Activated CD4-positive, alpha-beta T cell treated with anti-CD3 and anti-CD28 coated beads for 48 hours (primary cell): ENCODE data around the gene SGPP1.
"Not testable (repeated sequence)": the region's sequence is repeated elsewhere in the genome, so short reads cannot be mapped to it uniquely, and the experiment has no call there.

Experiments used
- DNase-seq: peaks from one replicate; pipeline ENCODE4 v3.0.0-alpha.2; 2020

The SGPP1 gene

DNA sequence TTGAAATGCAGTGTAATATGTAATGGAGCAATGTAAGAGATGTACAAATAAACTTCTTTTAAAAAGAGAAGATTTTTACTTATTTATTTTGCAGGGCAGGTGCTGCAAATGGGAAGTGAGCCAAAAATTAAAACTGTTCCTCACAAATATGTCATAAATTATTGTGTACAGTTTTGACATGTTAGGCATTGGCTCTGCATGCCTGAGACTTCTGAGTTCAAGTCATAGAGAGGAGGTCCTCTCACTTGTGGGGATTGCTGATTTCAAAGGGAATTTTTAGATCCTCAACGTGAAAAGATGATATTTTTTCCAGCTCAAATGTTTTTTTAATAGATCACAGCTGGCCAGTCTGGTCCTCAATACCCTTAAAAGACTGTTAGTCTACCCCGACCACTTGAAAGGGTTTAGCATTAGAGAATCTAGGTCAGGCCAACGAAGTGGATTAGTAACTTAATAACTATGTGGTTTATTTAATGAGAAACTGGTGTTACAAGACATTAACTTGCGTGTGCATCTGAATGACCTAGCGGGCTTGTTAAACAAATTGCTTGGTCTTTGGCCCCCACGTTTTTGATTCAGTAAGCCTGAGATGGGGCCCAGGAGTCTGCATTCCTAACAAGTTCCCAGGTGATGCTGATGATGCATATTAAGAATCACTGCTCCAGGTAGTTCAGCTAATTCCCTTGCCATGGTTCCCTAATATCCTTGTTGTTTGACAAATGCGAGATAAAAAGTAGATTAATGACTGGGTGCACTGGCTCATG, 55.3 kb downstream of the SGPP1 start:
- no peak for DNase-seq

- DNase-seq: no peak
Measured at GRCh38 chr14:63671987-63672386, 55.9 kb downstream of the SGPP1 start.

GRCh38 chr14:63670692-63671091, 57.2 kb downstream of the SGPP1 start:
- DNase-seq: no peak

- DNase-seq: no peak
Measured at GRCh38 chr14:63666335-63666734, 61.5 kb downstream of the SGPP1 start.

- no peak for DNase-seq
Measured at GRCh38 chr14:63663428-63664341, 64.2 kb downstream of the SGPP1 start.

DNA sequence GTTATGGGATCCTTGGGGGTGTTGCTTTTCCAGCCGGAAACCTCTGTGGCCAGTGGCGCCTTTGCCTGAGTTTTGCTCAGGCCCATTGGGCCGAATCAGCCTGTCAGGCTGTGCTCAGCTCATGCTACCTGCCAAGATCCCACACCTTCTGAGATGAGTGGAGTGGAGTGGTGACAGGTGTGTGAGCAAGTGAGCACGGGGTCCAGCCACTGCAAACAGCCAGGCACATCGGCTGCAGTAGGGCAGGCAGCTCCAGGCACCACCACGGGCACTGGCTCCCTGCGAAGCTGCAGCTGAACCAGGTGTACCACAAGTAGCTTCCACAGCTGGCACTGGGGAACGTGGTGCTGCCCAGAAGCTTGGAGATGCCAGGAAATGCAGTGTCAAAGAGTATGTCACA, 65.1 kb downstream of the SGPP1 start:
- no peak for DNase-seq

DNA sequence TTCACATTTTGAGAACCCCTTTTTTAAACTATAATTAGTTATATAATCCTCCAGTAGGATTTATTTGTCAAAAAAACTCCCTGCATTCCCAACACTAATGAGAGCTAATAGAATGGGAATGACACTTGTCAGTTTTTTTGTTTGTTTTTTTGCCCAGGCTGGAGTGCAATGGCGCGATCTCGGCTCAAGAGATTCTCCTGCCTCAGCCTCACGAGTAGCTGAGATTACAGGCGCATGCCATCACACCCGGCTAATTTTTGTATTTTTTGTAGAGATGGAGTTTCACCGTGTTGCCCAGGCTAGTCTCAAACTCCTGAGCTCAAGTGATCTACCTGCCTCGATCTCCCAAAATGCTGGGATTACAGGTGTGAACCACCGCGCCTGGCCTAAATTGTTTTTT, 66.0 kb downstream of the SGPP1 start:
- DNase-seq: not testable (repeated sequence)

- DNase-seq: no peak
Measured at GRCh38 chr14:63659726-63660125, 68.1 kb downstream of the SGPP1 start.

DNA sequence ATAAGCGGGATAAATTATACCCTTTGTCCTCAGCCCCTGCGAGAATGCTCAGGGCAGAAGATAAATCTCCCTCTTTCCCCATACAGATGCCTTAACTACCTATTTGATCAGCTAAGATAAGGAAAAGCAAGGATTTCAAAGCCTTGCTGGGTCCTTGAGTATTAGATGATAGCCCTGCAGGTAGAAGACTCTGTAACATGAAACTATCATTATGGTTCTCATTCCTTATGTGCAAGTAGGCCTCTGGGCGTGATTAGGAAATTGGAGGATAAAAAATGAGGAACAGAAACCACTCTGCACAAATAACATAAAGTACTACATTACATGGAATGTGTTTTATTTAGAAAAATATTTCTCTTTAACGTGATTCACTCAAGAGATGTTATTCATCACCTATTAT, 71.7 kb downstream of the SGPP1 start:
- no peak for DNase-seq

- no peak for DNase-seq
Measured at GRCh38 chr14:63654936-63655335, 72.9 kb downstream of the SGPP1 start.

DNA sequence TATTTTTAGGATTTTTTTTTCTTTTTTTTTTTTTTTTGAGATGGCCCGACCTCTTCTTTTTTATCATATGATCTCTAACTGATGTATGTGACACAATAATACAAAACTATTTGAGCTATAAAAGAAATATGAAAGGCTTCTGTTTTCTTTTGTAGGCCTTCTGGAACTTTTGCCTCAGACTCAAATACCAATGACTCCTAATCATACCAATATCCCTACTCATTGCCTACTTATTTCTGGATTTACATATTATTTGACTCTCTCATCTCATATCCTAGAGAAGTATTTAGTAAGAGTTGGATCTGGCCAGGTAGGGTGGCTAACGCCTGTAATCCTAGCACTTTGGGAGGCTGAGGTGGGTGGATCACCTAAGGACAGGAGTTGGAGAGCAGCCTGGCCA, 73.5 kb downstream of the SGPP1 start:
- no peak for DNase-seq

GRCh38 chr14:63652406-63652805, 75.5 kb downstream of the SGPP1 start:
- peak; percentile 34 for DNase-seq

- DNase-seq: peak; percentile 59
Measured at GRCh38 chr14:63650256-63650952, 77.5 kb downstream of the SGPP1 start.

DNA sequence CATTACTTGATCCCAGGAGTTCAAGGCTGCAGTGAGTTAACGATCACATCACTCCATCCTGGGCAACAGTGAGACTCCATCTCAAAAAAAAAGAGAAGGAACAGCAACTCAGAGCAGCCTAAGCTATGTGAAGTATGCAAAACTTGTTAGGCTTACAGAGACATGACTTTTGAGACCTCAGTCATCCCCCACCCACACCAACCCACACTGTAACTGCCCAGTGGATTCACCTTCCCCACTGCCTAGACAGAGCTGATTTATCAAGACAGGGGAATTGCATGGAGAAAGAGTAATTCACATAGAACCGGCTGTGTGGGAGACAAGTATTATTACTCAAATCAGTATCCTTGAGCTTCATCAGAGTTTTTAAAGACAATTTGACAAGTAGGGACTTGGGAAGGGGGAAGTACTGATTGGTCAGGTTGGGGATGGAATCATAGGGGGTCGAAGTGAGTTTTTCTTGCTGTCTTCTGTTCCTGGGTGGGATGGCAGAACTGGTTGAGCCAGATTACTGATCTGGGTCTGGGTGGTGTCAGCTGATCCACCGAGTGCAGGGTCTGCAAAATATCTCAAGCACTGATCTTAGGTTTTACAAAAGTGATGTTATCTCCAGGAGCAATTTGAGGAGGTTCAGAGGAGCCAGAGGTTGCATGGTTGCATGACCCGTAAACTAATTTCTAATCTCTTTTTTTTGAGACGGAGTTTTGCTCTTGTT, 80.0 kb downstream of the SGPP1 start:
- peak; percentile 18 for DNase-seq

- DNase-seq: no peak
Measured at GRCh38 chr14:63644741-63645140, 83.1 kb downstream of the SGPP1 start.

GRCh38 chr14:63642656-63643382, 85.0 kb downstream of the SGPP1 start:
- DNase-seq: no peak

DNA sequence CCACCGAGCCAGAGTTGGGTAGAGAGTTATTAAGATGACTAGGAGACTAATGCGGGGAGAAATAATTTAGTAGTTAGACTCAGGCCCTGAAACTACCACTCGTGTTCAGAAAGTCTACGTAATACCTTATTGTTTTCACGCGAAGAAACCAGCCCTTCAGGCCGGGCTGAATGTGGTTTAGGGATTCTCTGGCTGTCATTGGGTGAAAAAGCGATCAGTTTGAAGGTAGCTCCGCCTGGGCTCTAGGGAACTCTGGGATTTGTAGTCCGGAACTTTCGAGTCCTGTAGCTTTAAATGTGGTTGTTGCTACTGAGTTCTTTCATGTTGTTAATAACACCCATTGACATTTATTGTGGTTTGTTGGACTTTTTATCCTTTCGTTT, 85.6 kb downstream of the SGPP1 start:
- peak; percentile 81 for DNase-seq

GRCh38 chr14:63641473-63642228, 86.2 kb downstream of the SGPP1 start, which contains the start of gene WDR89:
WDR89 (minus strand) TSS chr14:63641871; CDS start chr14:63599942, 41,929 bp downstream.
- DNase-seq: peak; percentile 97

GRCh38 chr14:63638493-63638892, 89.4 kb downstream of the SGPP1 start:
- DNase-seq: no peak

DNA sequence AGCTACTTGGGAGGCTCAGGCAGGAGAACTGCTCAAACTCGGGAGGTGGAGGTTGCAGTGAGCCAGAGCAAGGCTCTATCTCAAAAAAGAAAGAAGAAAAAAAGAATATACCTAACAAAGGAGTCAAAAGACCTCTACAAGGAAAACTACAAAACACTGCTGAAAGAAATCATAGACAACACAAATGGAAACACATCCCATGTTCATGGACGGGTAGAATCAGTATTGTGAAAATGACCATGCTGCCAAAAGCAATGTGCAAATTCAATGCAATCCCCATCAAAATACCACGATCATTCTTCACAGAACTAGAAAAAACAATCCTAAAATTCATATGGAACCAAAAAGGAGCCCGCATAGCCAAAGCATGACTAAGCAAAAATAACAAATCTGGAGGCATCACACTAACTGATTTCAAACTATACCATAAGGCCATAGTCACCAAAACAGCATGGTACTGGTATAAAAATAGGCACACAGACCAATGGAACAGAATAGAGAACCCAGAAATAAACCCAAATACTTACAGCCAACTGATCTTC, 91.7 kb downstream of the SGPP1 start:
- DNase-seq: not testable (repeated sequence)
